ENCODE data around the gene JADE2. TPM values are rescaled to one million over a fixed set of nuclear protein-coding genes. Genes with fewer than 3 reads are reported as not detected.

Gene JADE2
- total RNA-seq, 4 donors from 2014 or later, result 35.5 to 68.1 (median 59.0) TPM

GRCh38 chr5:134538296-134538695 is 12.8 kb downstream of the JADE2 start:
- H3K4me3 ChIP-seq (ENCODE audit: low read depth, poor library complexity, severe bottlenecking), result no peak overlapping the region
- TF ChIP-seq CTCF (IDR thresholded peaks at IDR 0.05) (no peak), POLR2A (IDR thresholded peaks at IDR 0.05) (no peak)
- DNase-seq (ENCODE audit: low spot score in 2 of 2), result no peak
- intact Hi-C loops (cut with DNase I; ENCODE audit: low total_unique reads), result no loop called here
- WGBS, 2 donors, result 90 to 92% methylated on average over 3 of the region's 3 CpGs

GRCh38 chr5:134539732-134540131 is 14.3 kb downstream of the JADE2 start:
- TF ChIP-seq POLR2A (IDR thresholded peaks at IDR 0.05) (no peak), CTCF (IDR thresholded peaks at IDR 0.05) (no peak)
- WGBS, 2 donors, result 97 to 100% methylated on average over 2 of the region's 2 CpGs
- no peak overlapping the region for H3K4me3 ChIP-seq (ENCODE audit: low read depth, poor library complexity, severe bottlenecking)
- intact Hi-C loops (cut with DNase I; ENCODE audit: low total_unique reads), result no loop called here
- no peak for DNase-seq (ENCODE audit: low spot score in 2 of 2)

- DNase-seq (ENCODE audit: low spot score in 2 of 2), result no peak
- TF ChIP-seq POLR2A (IDR thresholded peaks at IDR 0.05), result no peak
- TF ChIP-seq CTCF (IDR thresholded peaks at IDR 0.05), result no peak
- 75 to 76% methylated on average over 15 of the region's 15 CpGs for WGBS, 2 donors
- H3K4me3 ChIP-seq (ENCODE audit: low read depth, poor library complexity, severe bottlenecking), result no peak overlapping the region
- intact Hi-C loops (cut with DNase I; ENCODE audit: low total_unique reads), result no loop called here
Observed at GRCh38 chr5:134540747-134541733, 15.6 kb downstream of the JADE2 start.

GRCh38 chr5:134541736-134542376 is 16.4 kb downstream of the JADE2 start:
- TF ChIP-seq CTCF (IDR thresholded peaks at IDR 0.05) (no peak), POLR2A (IDR thresholded peaks at IDR 0.05) (no peak)
- WGBS, 2 donors, result 69 to 93% methylated on average over 4 of the region's 4 CpGs
- no peak for DNase-seq (ENCODE audit: low spot score in 2 of 2)
- no peak overlapping the region for H3K4me3 ChIP-seq (ENCODE audit: low read depth, poor library complexity, severe bottlenecking)
- intact Hi-C loops (cut with DNase I; ENCODE audit: low total_unique reads), result no loop called here

- no peak for DNase-seq (ENCODE audit: low spot score in 2 of 2)
- intact Hi-C loops (cut with DNase I; ENCODE audit: low total_unique reads), result no loop called here
- WGBS, 2 donors, result 75 to 81% methylated on average over 11 of the region's 11 CpGs
- TF ChIP-seq POLR2A (IDR thresholded peaks at IDR 0.05), result no peak
- no peak for TF ChIP-seq CTCF (IDR thresholded peaks at IDR 0.05)
- no peak overlapping the region for H3K4me3 ChIP-seq (ENCODE audit: low read depth, poor library complexity, severe bottlenecking)
Observed at GRCh38 chr5:134543820-134544614, 18.5 kb downstream of the JADE2 start.
